ENCODE measurements around the gene CELF4. TPM values are rescaled to one million over a fixed set of nuclear protein-coding genes. Genes with fewer than 3 reads are reported as not detected.

CELF4 gene
- total RNA-seq, 1 experiment from 2014 or later: not detected

GRCh38 chr18:37553633-37554398 is 11.8 kb downstream of the CELF4 start:
- in situ Hi-C loops (cut with HindIII; ENCODE audit: low pct_unique_long_range_greater_than_20kb, low sequenced_read_pairs) (no loop called here), intact Hi-C loops (cut with micrococcal nuclease; ENCODE audit: unreplicated experiment) (no loop called here)
- no peaks in the 10 kb centered on the region; the same call in 1 of the 2 replicates for H3K27me3 ChIP-seq (ENCODE audit: control insufficient read depth, insufficient read depth, low read length)
- no peaks in the 10 kb centered on the region for H3K9me3 ChIP-seq (ENCODE audit: control insufficient read depth, insufficient read depth, low read depth, low read length)
- no TSS peak for BruUV-seq (replicated peaks)
- no peaks in the 10 kb centered on the region for H3K4me1 ChIP-seq (ENCODE audit: control insufficient read depth, insufficient read depth, low read length)
- ChIA-PET CTCF (no interaction called here), POLR2A (no interaction called here)
- DNase-seq (ENCODE audit: low read depth, low spot score): no peak
- H3K27ac ChIP-seq (ENCODE audit: low read length): no peak overlapping the region
- TF ChIP-seq CTCF (IDR thresholded peaks at IDR 0.05): peak; percentile 58
- TF ChIP-seq REST (IDR thresholded peaks at IDR 0.05; ENCODE audit: insufficient read depth in 1 of 2, low read depth in 2 of 2, low read length in 1 of 2): no peak
- TF ChIP-seq POLR2AphosphoS5 (IDR thresholded peaks at IDR 0.05; ENCODE audit: low read depth, low read length): no peak
- TF ChIP-seq TCF7L2 (IDR thresholded peaks at IDR 0.05; ENCODE audit: low read depth, low read length): no peak
- TF ChIP-seq SIN3A (IDR thresholded peaks at IDR 0.05; ENCODE audit: borderline replicate concordance, insufficient read depth, low read depth, low read length): no peak
- 0 out of 2 replicates have a peak, but pooled peaks have one; percentile 60 for ATAC-seq
- H3K36me3 ChIP-seq (ENCODE audit: control insufficient read depth, insufficient read depth, low read length): no peaks in the 10 kb centered on the region
- H3K4me3 ChIP-seq (ENCODE audit: low read depth in 2 of 2, low read length in 2 of 2): no peak overlapping the region

GRCh38 chr18:37552286-37552685 is 13.3 kb downstream of the CELF4 start:
- ChIA-PET POLR2A (no interaction called here), CTCF (no interaction called here)
- no peak for DNase-seq (ENCODE audit: low read depth, low spot score)
- H3K27ac ChIP-seq (ENCODE audit: low read length): no peak overlapping the region
- no peaks in the 10 kb centered on the region for H3K36me3 ChIP-seq (ENCODE audit: control insufficient read depth, insufficient read depth, low read length)
- no peak for TF ChIP-seq SIN3A (IDR thresholded peaks at IDR 0.05; ENCODE audit: borderline replicate concordance, insufficient read depth, low read depth, low read length)
- no peak for TF ChIP-seq CTCF (IDR thresholded peaks at IDR 0.05)
- TF ChIP-seq POLR2AphosphoS5 (IDR thresholded peaks at IDR 0.05; ENCODE audit: low read depth, low read length): no peak
- no peak for TF ChIP-seq REST (IDR thresholded peaks at IDR 0.05; ENCODE audit: insufficient read depth in 1 of 2, low read depth in 2 of 2, low read length in 1 of 2)
- no peak for TF ChIP-seq TCF7L2 (IDR thresholded peaks at IDR 0.05; ENCODE audit: low read depth, low read length)
- H3K4me3 ChIP-seq (ENCODE audit: low read depth in 2 of 2, low read length in 2 of 2): no peak overlapping the region
- no peak for ATAC-seq
- BruUV-seq (replicated peaks): no TSS peak
- in situ Hi-C loops (cut with HindIII; ENCODE audit: low pct_unique_long_range_greater_than_20kb, low sequenced_read_pairs) (no loop called here), intact Hi-C loops (cut with micrococcal nuclease; ENCODE audit: unreplicated experiment) (no loop called here)
- H3K9me3 ChIP-seq (ENCODE audit: control insufficient read depth, insufficient read depth, low read depth, low read length): no peaks in the 10 kb centered on the region
- H3K27me3 ChIP-seq (ENCODE audit: control insufficient read depth, insufficient read depth, low read length): no peaks in the 10 kb centered on the region; the same call in 1 of the 2 replicates
- no peaks in the 10 kb centered on the region for H3K4me1 ChIP-seq (ENCODE audit: control insufficient read depth, insufficient read depth, low read length)
